Glomerular visceral epithelial cell (primary cell): ENCODE measurements around the gene CCER1.
"Not testable (repeated sequence)": the region's sequence is repeated elsewhere in the genome, so short reads cannot be mapped to it uniquely, and the experiment has no call there.

Experiments
- DNase-seq: peaks from one replicate; pipeline ENCODE4 v3.0.0-alpha.2; 2016; ENCODE audit errors: extremely low spot score

CCER1 gene, protein sequence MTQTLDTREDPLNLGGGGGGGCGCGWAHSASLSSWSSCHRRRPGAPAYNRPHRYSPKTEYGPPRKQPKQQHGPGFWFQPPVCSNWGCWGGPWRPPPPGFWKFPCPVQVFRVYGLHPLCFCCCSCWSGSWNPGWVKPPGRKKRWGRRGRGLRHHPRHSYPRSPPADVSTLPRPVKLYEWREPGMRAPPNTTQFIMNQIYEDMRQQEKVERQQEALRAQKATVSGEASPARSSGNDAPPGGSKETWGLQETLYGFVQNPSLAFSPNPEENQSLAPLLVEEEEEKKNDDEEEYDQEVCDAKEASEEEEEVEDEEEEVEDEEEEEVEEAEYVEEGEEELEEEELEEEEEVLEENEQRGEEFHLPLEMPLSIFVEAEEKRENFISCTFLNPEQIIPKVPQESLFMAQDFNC

DNA sequence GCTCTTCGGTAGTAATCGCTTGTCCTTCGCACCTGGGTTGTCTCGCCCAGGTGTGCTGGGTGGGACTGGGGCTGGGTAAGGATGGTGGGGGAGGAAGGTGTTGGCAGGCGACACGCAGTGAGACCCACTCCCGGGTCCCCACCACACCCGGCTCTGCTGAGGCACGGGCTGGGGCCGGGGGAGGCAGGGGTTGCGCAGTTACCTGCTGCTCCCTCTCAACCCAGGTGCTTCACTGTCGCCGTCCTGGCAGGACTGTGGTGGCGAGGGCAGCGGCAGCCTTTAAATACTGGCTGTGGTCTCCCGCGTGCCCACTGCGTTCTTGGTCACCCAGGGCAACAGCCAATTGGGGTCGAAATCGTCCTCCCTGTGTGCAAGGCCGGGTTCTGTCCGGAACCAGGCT lies at the start of gene CCER1:
CCER1 (minus strand) TSS at position 256 of the 400 bp plus-strand sequence. CDS start 434 bp downstream, outside the sequence.
- DNase-seq: no peak

DNA sequence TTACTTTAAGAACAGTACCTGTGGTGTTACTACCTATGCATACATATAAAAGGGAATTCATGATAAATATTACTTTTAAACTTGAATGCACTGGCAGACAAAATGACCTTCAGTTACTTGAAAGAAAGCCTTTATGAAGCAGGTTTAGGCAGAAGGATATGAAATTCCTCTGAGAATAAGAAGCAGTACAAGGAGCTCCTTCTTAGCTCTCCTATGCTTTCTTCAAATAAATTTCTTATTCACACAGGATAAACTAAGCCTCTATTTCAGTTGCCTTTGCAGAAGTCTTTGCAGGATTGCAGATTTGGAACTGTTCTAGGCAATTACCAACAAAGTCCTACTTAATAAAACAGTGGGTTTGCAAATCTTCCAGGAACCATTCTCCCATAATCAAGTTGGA lies 48.8 kb upstream of the CCER1 start:
- no peak for DNase-seq

DNA sequence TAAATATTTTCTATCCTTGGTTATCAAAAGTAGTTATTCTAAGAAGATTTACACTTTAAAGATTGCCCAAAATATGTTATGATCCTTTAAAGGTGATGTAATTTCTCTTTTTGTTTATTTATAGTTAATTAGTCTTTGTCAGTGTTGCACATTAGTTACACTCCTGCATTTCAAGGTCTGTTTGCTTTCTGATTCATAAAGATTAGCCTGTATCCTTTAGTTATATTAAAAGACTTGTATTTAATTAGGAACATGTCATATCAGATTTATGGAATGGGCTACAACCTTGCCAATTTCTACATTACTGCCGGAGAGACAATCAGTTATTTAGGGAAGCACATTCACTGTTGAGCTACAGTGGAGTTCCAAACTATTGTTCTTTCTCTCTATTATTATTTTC lies 46.3 kb upstream of the CCER1 start:
- DNase-seq: no peak

DNA sequence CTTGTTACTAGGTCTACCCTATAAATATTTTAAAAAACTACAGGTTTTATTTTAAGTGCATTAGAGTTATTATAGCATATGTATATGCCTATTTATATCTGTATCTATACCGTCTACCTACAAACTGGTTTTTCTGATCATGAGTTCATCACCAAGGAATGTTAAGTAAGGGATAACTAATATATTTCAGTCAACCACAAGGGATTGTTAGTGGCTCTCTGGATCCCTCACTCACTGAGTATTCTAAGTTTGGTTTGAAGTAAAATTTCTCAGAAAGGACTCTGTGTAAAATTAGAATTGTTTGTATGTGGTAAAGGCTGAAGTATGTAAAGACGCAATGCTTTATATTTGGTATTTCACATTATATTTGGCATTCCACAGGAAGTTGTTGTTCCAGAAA lies 45.0 kb upstream of the CCER1 start:
- peak; percentile 58 for DNase-seq

DNA sequence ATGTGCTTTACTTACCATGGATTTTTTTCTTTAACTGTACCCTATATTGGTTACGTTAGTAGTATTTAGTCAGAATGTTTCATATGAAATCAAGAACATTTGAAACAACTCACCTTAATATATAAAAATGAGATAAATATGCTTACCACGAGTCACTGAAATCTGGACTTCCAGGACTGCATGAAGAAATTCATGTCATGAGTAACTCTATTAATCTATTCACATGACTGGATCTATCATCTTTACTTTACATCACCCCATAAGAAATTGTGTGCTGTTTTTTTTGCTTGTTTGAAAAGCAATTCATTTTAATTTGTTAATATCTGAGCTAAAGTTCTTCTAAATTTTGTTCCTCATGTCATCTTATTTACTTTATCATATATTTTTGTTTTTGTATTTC lies 44.6 kb upstream of the CCER1 start:
- DNase-seq: no peak

DNA sequence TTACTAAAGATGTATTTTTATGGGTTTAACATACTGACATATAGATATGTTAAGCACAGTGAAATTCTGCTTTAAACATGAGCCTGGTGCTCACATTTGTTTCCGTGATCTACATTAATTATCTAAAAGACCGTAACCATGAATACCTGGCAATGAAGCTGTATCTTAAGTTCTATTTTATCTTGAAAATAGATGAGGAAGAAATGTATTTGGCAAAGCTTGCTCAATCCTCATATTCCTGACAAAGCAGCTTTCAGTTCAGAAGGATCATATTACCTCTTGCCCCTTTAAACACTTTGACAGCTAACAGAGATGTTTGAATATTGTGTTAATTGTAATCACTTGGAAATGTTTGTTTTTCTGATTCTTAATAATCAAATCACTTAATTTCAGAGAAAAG lies 40.0 kb upstream of the CCER1 start:
- DNase-seq: no peak

DNA sequence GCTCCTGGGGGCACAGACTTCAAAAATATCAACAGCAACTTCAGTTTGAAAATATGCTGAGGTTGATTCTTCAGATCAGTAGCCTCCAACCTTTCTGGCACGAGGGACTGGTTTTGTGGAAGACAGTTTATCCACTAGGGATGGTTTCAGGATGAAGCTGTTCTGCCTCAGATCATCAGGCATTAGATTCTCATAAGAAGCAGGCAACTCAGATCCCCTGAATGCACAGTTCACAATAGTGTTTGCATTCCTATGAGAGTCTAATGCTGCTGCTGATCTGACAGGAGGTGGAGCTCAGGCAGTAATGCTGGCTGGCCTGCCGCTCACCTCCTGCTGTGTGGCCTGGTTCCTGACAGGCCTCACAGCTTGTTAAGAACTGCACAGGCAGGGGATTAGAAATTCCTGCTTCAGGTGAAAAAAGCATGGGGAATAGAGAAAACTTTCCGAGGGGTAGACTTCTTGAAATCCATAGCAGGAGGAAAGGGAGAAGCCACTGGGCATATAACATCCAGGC lies 37.0 kb upstream of the CCER1 start:
- DNase-seq: no peak

DNA sequence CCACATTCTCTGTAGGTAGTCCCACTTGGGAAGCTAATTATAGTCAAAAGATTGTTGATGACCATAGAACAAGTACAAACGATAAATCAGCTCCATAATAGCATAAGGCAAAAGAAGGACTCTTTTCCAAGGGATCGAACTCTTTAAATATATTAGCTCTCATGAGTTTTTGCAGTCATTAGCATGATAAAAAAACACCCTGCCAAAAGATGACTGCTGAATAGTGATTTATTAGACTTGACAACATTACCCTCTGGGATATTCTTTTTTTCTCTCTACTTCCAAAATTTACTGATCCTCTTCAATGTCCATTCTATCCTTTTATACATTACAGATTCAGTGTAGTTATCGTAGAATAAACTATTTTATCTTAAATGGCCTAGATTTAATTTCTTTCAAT lies 35.6 kb upstream of the CCER1 start:
- no peak for DNase-seq

DNA sequence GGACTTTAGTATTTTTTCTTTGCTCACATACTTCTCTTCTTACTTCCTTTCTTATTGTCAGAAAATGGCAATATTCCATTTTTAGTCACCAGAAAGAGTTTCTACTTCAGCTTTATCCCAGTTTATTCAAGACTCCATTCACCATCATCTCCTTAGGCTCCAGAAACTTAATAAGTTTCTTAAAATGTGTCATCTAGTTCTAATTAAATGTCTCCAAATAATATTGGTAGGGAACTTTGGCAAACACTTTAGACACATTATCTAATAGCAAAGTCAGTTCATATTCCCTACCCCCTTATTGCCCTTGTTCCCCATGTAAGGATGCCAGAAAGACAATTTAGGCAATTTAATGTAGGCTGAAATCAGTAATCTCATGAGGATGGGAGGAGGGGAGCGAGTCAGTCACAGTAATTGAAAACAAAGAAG lies 34.7 kb upstream of the CCER1 start:
- DNase-seq: no peak

DNA sequence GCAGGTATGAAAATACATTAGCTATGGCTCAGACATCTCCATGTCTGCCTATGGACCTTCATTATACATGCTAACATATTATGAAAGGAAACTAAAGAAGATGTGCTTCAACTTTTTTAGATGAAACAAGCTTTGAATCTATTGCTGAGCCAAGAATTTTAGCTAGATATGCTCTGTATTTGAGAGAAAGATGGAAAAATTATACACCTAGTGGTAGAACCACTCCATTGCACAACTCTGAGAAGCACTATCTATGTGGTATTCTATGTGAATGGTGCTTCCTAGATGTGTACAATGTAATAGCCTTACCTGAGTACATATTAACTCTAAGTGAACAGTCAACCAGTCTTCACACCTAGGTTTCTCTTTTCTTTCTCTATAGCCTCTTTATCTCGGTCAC lies 32.5 kb upstream of the CCER1 start:
- DNase-seq: no peak

DNA sequence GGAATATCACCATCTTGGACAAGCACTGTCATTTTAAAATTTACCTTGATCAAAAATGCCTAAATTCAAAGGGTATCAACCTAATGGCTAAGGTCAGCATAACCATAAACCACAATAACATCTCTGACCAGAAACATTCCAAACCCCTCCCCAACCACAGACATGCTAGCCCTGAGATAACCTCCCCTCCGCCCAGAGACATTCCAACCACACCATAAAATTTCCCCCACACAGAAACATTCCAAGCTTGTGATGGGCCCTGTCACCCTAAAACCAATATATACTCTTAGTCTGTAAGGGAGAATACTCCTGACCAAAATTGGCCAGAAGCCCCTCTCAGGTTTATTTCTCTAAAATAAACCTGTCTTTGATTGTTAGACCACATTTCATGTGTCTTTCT lies 32.1 kb upstream of the CCER1 start:
- DNase-seq: peak; percentile 82

DNA sequence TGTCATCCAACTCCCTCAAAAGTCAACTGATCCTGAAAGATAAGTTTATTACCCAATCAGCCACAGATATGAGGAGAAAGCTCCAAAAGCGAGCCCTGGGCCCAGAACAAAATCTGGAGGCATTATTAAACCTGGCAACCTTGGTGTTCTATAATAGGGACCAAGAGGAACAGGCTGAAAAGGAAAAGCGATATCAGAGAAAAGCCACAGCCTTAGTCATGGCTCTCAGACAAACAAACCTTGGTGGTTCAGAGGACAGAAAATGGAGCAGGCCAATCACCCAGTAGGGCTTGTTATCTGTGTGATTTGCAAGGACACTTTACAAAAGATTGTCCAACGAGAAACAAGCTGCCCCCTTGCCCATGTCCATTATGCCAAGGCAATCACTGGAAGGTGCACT lies 30.4 kb upstream of the CCER1 start:
- DNase-seq: not testable (repeated sequence)

DNA sequence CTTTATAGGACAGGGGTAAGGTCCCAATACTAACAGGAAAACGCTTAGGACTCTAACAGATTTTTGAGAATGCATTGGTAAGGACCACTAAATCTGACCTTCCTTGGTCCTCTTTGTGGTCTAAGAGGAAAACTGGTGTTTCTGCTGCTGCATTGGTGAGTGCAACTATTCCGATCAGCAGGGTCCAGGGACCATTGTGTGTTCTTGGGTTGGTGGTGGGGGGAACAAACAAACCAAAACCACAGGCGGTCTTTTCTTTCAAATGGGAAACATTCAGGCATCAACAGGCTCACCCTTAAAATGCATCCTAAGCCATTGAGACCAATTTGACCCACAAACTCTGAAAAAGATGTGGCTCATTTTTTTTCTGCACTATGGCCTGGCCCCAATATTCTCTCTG lies 29.1 kb upstream of the CCER1 start:
- no peak for DNase-seq

DNA sequence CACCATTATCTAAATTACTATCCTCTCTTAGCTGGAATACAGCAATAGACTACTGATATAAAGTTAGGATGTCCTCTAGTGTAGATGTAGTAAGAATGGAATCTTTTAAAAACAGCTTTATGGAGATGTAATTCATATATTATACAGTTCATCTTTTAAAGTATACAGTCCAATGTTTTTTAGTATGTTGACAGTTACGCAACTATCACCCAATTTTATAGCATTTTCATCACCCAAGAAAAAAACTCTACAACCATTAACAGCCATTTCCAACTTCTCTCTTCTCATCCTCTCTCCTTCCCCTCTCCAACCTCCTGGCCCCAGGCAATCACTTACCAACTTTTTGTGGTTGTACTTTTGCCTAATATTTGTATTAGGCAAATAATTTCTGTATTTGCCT lies 27.2 kb upstream of the CCER1 start:
- DNase-seq: no peak

DNA sequence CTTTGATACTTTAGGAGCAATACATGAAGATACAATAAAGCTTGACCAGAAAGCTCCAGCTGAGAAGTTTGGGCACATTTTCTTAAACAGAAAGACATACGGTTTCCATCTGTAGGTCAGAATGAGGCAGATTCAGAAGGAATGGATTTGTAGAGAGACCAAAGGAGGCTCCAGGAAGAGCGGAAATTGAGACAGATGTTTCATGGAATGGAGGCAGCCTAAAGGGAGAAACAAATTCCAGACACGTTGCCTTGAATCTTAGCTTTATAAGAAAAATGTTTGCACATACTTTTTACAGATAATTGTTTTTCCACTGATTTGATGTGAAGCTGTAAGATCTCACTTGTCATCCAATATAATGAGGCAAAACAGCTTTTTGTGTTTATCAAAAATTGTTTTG lies 25.0 kb upstream of the CCER1 start:
- no peak for DNase-seq

DNA sequence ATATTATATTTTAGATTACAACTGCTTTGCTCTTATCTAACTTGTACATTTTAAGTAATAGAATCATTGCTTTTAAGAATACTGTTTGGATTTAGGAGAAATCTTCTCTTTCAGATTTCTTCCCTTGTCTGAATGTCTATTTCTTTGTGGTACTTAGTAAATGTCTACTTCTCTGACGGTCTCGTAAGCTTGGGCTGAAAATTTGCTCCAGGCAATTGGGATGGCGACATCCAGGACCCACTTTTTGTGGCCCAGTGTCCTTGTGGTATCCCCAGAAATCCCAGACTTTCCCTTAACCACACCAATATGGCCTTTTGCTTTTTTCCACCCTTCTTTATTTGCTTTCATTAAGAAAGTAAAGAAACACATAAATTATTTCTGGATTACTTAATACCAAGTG lies 24.0 kb upstream of the CCER1 start:
- DNase-seq: no peak

DNA sequence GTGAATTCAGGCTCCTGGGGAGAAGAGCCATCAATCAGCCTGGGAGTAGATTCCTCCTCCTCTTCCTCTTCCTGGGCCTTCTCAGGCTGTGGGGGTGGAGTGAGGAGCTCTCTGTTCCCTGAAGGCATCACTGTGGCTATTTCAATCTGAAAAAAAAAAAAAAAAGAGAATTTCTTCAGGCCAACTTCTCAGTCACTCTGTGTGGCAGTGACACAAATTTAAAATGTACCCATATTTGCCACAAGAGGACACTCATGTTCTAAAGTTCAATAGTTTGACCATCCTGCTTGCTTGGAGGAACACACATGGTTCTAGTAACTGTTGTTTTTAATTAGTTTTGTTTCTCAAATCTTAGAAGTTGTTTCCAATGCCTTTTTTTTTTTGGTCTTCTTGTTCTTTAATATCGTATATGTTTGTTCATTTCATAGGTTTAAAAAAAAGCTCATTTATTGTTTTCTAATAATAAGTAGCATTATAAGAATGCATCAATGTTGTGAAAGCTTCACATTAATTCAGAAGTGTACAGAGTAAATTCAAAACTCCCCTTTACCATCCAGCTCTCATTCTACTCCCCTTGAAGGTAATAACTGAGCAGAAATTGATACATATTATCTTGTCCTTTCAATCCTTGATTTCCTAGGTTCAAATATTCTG lies 23.3 kb upstream of the CCER1 start:
- peak; percentile 61 for DNase-seq

DNA sequence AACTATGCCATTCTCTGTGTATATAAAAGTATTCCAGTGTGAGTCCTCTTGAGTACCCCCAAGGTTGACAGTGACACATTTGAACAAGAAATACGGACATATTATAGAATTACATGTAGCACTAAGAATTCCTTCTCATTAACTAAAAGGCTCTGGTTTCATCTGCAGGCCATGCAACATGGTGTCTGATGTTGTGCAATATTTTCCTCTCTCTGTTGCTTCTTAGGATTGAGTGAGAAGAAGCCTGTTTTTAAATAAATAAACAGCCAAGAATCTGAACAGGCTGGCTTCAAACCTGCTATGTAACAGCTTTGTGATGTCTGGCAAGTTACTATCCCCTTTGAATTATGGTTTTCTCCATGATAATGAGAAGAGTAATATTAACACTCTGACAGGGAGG lies 22.2 kb upstream of the CCER1 start:
- no peak for DNase-seq

DNA sequence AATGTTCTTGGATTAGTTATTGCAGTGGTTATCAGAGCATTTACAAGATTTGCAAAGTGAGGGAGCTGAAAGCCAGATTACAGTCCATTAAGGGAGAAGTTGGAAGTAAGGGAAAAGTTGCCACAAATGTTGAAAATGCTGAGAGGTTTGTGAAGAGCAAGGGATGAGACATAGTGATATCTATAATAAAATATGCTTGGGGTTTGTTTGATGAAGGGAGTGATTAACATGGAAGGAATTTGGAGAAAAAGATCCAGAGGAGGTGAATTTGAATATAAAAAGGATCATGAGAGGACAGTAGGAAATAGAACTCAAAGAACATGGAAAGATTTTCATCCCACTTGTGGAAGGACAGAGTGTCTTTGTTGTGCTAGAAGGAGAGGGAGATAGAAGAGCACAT lies 19.3 kb upstream of the CCER1 start:
- DNase-seq: no peak

DNA sequence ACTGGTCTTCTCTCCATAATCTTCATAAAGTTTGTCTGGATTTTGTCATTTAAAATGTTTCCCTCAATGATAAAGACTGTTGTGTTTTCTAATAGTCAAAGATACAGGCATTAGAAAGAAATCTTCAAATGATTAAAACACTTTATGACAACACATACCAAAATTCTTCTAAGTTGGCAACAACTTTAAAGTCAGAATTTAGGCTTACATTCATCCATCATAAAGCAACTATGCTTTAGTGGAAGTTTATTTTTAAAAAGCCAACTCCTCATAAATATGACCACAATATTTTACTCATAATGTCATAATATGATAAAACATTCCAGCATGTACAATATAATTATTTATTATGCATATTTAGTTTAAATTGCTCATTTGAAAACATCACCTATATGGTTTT lies 17.2 kb upstream of the CCER1 start:
- no peak for DNase-seq

DNA sequence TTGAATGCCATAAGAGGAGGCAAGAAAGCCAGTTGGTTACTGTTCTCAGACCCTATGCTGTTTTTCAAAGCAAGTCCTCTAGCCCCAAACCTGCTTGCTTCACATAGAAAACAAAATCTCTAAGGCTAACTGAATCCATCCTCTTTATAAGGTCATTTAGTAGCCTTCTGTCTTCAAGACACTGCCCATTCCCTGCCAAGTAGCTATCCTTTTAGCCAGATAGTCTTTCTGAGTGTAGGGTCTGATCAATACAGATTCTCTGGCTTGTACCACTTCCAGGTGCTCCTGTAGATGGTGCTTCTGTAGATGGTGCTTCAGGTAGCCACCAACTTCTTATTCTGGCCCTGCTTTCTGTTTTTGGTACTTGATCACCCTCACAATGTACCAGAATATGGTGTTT lies 15.9 kb upstream of the CCER1 start:
- no peak for DNase-seq

DNA sequence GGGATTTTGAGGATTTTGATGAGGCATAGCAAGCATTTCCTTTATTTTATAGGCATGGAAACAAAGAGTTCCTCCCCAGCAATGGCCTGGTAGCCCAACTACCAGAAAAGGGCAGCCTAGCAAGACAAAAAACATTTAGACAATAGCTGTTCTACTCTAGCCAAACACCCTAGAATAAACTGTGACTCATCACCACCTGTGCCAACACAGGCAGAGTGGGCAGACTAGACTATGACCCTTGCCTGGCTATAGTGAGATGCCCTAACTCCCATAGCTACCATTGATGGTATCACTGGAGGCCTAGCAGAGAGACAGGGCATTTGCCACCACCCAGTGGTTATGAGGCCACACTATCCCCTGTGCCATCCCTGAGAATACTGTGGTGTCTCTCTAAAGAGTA lies 15.5 kb upstream of the CCER1 start:
- DNase-seq: peak; percentile 9

DNA sequence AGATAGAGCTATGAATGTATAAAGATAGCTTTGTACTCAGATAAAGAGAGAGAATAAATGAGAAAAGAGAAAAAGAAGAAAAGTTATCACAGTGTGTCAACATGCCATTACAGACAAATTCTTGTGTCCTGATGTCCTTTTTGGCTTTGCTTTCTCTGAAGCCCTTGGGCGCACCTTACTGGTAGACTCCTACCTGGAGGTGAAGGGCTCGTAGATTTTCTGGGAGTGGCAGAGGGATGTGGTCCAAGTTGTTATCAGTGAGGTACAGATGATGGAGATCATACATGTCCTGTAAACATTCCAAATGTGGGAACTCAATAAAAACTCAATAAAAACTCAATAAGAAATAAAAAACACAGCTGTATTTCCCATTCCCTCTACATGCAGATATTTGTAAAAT lies 14.9 kb upstream of the CCER1 start:
- no peak for DNase-seq
